BLaER1 treated with 17β-estradiol and CSF1 and Interleukin-3, amounts not matched to agents 10 nM and 100 nM (cell line): Measurements from ENCODE around the gene CDC14B.
A peak's percentile ranks its signal among the peaks of the same experiment; 100 is the strongest.

Source experiments
- H3K27ac ChIP-seq, 11 experiments: shearing (Covaris generic); formaldehyde crosslinking; 2 replicates each; pipeline ENCODE4 v1.8.1; 2022
- H3K27me3 ChIP-seq, 11 experiments: shearing (Covaris generic); formaldehyde crosslinking; 2 replicates each; pipeline ENCODE4 v1.8.1; 2022
- H3K36me3 ChIP-seq, 11 experiments: shearing (Covaris generic); formaldehyde crosslinking; 2 replicates each; pipeline ENCODE4 v1.8.1; 2022
- H3K4me1 ChIP-seq, 10 experiments: shearing (Covaris generic); formaldehyde crosslinking; 2 replicates each; pipeline ENCODE4 v1.8.1; 2022
- H3K4me2 ChIP-seq, 11 experiments: shearing (Covaris generic); formaldehyde crosslinking; 2 replicates each; pipeline ENCODE4 v1.8.1; 2022
- H3K4me3 ChIP-seq, 10 experiments: shearing (Covaris generic); formaldehyde crosslinking; 2 replicates each; pipeline ENCODE4 v1.8.1; 2022
- H3K9ac ChIP-seq, 11 experiments: shearing (Covaris generic); formaldehyde crosslinking; 2 replicates each; pipeline ENCODE4 v1.8.1; 2022
- H3K9me3 ChIP-seq, 11 experiments: shearing (Covaris generic); formaldehyde crosslinking; replicated peaks in 1 of 11; 2 replicates each; pipeline ENCODE4 v1.8.1; 2022
- H4K20me1 ChIP-seq, 11 experiments: shearing (Covaris generic); formaldehyde crosslinking; 2 replicates each; pipeline ENCODE4 v1.8.1; 2022
- Cebpa-rat ChIP-seq, 11 experiments: shearing (Covaris generic); IDR thresholded peaks; 2 replicates each; pipeline ENCODE4 v1.8.1; 2022

Gene CDC14B

GRCh38 chr9:96655198-96655851 is 35.7 kb upstream of the CDC14B start, which contains the start of gene PRXL2C:
Gene PRXL2C (minus strand): TSS chr9:96655317. CDS start chr9:96655281, 36 bp downstream.
- Histone ChIP-seq H3K9ac (peak within 1 kb of the TSS; percentile 86 to 100 (median 90)), H3K4me3 (peak within 1 kb of the TSS; percentile 71 to 92 (median 84)), H4K20me1 (no peaks in the 10 kb centered on the region), H3K27ac (peak within 1 kb of the TSS; percentile 83 to 99 (median 89)), H3K27me3 (no peaks in the 10 kb centered on the region), H3K36me3 (peaks cover 8 to 26% (median 12%) of the 10 kb centered on the region in 11 experiments), H3K4me1 (peaks cover 14 to 26% (median 19%) of the 10 kb centered on the region in 10 experiments), H3K4me2 (peak within 1 kb of the TSS; percentile 80 to 94 (median 87)), H3K9me3 (no peaks in the 10 kb centered on the region)
- TF ChIP-seq Cebpa-rat (IDR thresholded peaks at IDR 0.05) = no peak

- no peak for TF ChIP-seq Cebpa-rat (IDR thresholded peaks at IDR 0.05)
- Histone ChIP-seq H3K27me3 (no peaks in the 10 kb centered on the region), H3K4me1 (peaks cover 14 to 26% (median 19%) of the 10 kb centered on the region in 10 experiments), H4K20me1 (no peaks in the 10 kb centered on the region), H3K4me2 (peak overlapping the region; percentile 73 to 94 (median 87)), H3K9me3 (no peaks in the 10 kb centered on the region), H3K36me3 (peaks cover 15 to 33% (median 19%) of the 10 kb centered on the region in 11 experiments), H3K9ac (peak overlapping the region; percentile 86 to 100 (median 90)), H3K4me3 (peak overlapping the region; percentile 71 to 92 (median 84)), H3K27ac (peak overlapping the region; percentile 83 to 99 (median 89))
Measured at GRCh38 chr9:96654450-96655197, 35.0 kb upstream of the CDC14B start.

- Histone ChIP-seq H3K4me2 (no peak overlapping the region), H3K9ac (no peak overlapping the region), H3K36me3 (peaks cover 30 to 57% (median 40%) of the 10 kb centered on the region in 11 experiments), H4K20me1 (no peaks in the 10 kb centered on the region), H3K4me1 (peaks cover 28 to 41% (median 32%) of the 10 kb centered on the region in 10 experiments), H3K27ac (no peak overlapping the region), H3K27me3 (no peaks in the 10 kb centered on the region), H3K4me3 (no peak overlapping the region), H3K9me3 (no peaks in the 10 kb centered on the region)
- TF ChIP-seq Cebpa-rat (IDR thresholded peaks at IDR 0.05) = no peak
Measured at GRCh38 chr9:96651626-96652025, 32.0 kb upstream of the CDC14B start.

- peaks cover 41 to 69% (median 50%) of the 10 kb centered on the region in 11 experiments for H3K36me3 ChIP-seq
- no peak overlapping the region for H3K4me3 ChIP-seq
- peaks cover 0 to 4% (median 0%) of the 10 kb centered on the region in 11 experiments; a peak in 2 of 22 replicates for H3K9me3 ChIP-seq
- H4K20me1 ChIP-seq = no peaks in the 10 kb centered on the region
- H3K27me3 ChIP-seq = no peaks in the 10 kb centered on the region
- TF ChIP-seq Cebpa-rat (IDR thresholded peaks at IDR 0.05) = no peak
- H3K4me1 ChIP-seq = peaks cover 33 to 46% (median 37%) of the 10 kb centered on the region in 10 experiments
- peak overlapping the region in 3 of 11 experiments; percentile 6 to 17 (median 16); a peak in 2 of 22 replicates for H3K27ac ChIP-seq
- no peak overlapping the region for H3K4me2 ChIP-seq
- 0 out of 22 replicates have a peak overlapping the region, but pooled peaks of 1 of the 11 experiments have one; percentile 34 for H3K9ac ChIP-seq
Measured at GRCh38 chr9:96649620-96650324, 30.1 kb upstream of the CDC14B start.

GRCh38 chr9:96646081-96646991 is 26.7 kb upstream of the CDC14B start:
- Histone ChIP-seq H3K9ac (peak overlapping the region; percentile 49 to 75 (median 65); a peak in 20 of 22 replicates), H3K4me2 (peak overlapping the region; percentile 56 to 77 (median 67)), H3K27me3 (no peaks in the 10 kb centered on the region), H3K9me3 (peaks cover 0 to 4% (median 0%) of the 10 kb centered on the region in 11 experiments; a peak in 2 of 22 replicates), H3K4me1 (peaks cover 25 to 31% (median 29%) of the 10 kb centered on the region in 10 experiments), H3K27ac (peak overlapping the region; percentile 75 to 90 (median 83)), H3K36me3 (peaks cover 63 to 87% (median 72%) of the 10 kb centered on the region in 11 experiments), H3K4me3 (no peak overlapping the region), H4K20me1 (no peaks in the 10 kb centered on the region)
- TF ChIP-seq Cebpa-rat (IDR thresholded peaks at IDR 0.05) = peak in 10 of 11 experiments; percentile 22 to 80 (median 66); a peak in 12 of 22 replicates

- H3K9ac ChIP-seq = no peak overlapping the region
- H4K20me1 ChIP-seq = no peaks in the 10 kb centered on the region
- peaks cover 25 to 31% (median 29%) of the 10 kb centered on the region in 10 experiments for H3K4me1 ChIP-seq
- H3K36me3 ChIP-seq = peaks cover 43 to 85% (median 57%) of the 10 kb centered on the region in 11 experiments
- no peak overlapping the region for H3K4me3 ChIP-seq
- peaks cover 0 to 4% (median 0%) of the 10 kb centered on the region in 11 experiments; a peak in 2 of 22 replicates for H3K9me3 ChIP-seq
- H3K27ac ChIP-seq = no peak overlapping the region; a peak in 2 of 22 replicates
- TF ChIP-seq Cebpa-rat (IDR thresholded peaks at IDR 0.05) = no peak
- no peak overlapping the region for H3K4me2 ChIP-seq
- no peaks in the 10 kb centered on the region for H3K27me3 ChIP-seq
Measured at GRCh38 chr9:96644137-96644536, 24.5 kb upstream of the CDC14B start.

GRCh38 chr9:96641514-96641913 is 21.9 kb upstream of the CDC14B start:
- no peak overlapping the region for H3K9ac ChIP-seq
- no peak overlapping the region for H3K4me2 ChIP-seq
- no peak for TF ChIP-seq Cebpa-rat (IDR thresholded peaks at IDR 0.05)
- peaks cover 0 to 4% (median 0%) of the 10 kb centered on the region in 11 experiments; a peak in 2 of 22 replicates for H3K9me3 ChIP-seq
- H3K27me3 ChIP-seq = no peaks in the 10 kb centered on the region
- no peaks in the 10 kb centered on the region for H4K20me1 ChIP-seq
- H3K4me3 ChIP-seq = no peak overlapping the region
- H3K36me3 ChIP-seq = peaks cover 30 to 69% (median 39%) of the 10 kb centered on the region in 11 experiments
- H3K4me1 ChIP-seq = peaks cover 10 to 15% (median 14%) of the 10 kb centered on the region in 10 experiments
- no peak overlapping the region for H3K27ac ChIP-seq
